ENCODE measurements around the gene WNT9A.

- TF ChIP-seq CTCF (conservative IDR thresholded peaks at IDR 0.05; ENCODE audit: low read length) (no peak), EZH2phosphoT487 (IDR thresholded peaks at IDR 0.05; ENCODE audit: borderline replicate concordance, low read depth, low read length) (no peak)
Observed at GRCh38 chr1:227961651-227962466, 14.1 kb upstream of the WNT9A start.
